Adrenal gland (tissue), 12 donors: Measurements from ENCODE around the gene ALPK3. TPM values are rescaled to one million over a fixed set of nuclear protein-coding genes. Genes with fewer than 3 reads are reported as not detected.

Experiments used
- DNase-seq, 7 donors: peaks; one replicate each; pipeline ENCODE4 v3.0.0-alpha.2; 2019 to 2020
- H3K27ac ChIP-seq, 5 donors: fragments of 200-600 bp; sonication (generic) in 4 of 5; 1 replicate in 3 of 5; 2 replicates in 2 of 5; pipeline versions ENCODE4 v1.5.1 to v1.8.0; 2016 to 2020; ENCODE audit warnings: mild to moderate bottlenecking in 1 of 5
- H3K27me3 ChIP-seq: fragments of 200-600 bp; 2 replicates; pipeline ENCODE4 v1.8.0; 2021
- H3K36me3 ChIP-seq, 2 donors: fragments of 200-600 bp; replicated peaks in 1 of 2; 1 replicate in 1 of 2; 2 replicates in 1 of 2; pipeline versions ENCODE4 v1.5.1 to v1.8.0; 2018 to 2022
- H3K4me1 ChIP-seq, 2 donors: fragments of 200-600 bp; replicated peaks in 1 of 2; 1 replicate in 1 of 2; 2 replicates in 1 of 2; pipeline versions ENCODE4 v1.5.1 to v1.8.0; 2018 to 2021
- H3K4me3 ChIP-seq, 4 donors: fragments of 200-600 bp; sonication (generic) in 3 of 4; one replicate each; pipeline ENCODE4 v1.5.1; 2016 to 2018
- H3K9me3 ChIP-seq, 3 donors: fragments of 200-600 bp; sonication (generic) in 1 of 3; replicated peaks in 1 of 3; 1 replicate in 2 of 3; 2 replicates in 1 of 3; pipeline versions ENCODE4 v1.5.1 to v1.8.0; 2016 to 2021
- CTCF ChIP-seq, 6 experiments: fragments of 450-650 bp in 4 of 6; fragments of 200-600 bp in 2 of 6; sonication (generic) in 1 of 6; IDR thresholded peaks; 1 replicate in 5 of 6; 2 replicates in 1 of 6; pipeline versions ENCODE4 v1.5.1 to v1.8.0; 2016 to 2021; ENCODE audit warnings: antibody characterized with exemption in 6 of 6, mild to moderate bottlenecking in 2 of 6, moderate library complexity in 1 of 6
- POLR2A ChIP-seq, 2 donors: fragments of 450-650 bp; IDR thresholded peaks; one replicate each; pipeline ENCODE4 v1.6.1; 2017; ENCODE audit warnings: antibody characterized with exemption in 2 of 2, mild to moderate bottlenecking in 2 of 2, moderate library complexity in 1 of 2
- WGBS, 4 donors: extraction: QIAGEN DNeasy Blood & Tissue Kit in 2 of 4; methylation state at CpG; one replicate each; pipeline versions ENCODE4 v1.1.5 to v1.1.7; 2013 to 2017; 5-methylcytosine and 5-hydroxymethylcytosine counted together
- intact Hi-C, 2 donors: fragments of 100-400 bp; cut with DNase I; formaldehyde crosslinking; loops; one replicate each; pipeline versions ENCODE4 v1.14.1 to v1.15.0; 2022 to 2023
- polyA plus RNA-seq, 3 donors: library from polyadenylated mRNA; stranded (reverse); fragments of 200-250 nt in 2 of 3; fragments of 350-450 nt in 1 of 3; fragmentation: Illumina TruSeq in 1 of 3; extraction: RNeasy Lipid Tissue Mini Kit (QIAGEN cat#74804) in 1 of 3; gene quantifications; one replicate each; pipeline ENCODE4 v1.2.3, GENCODE V29; 2013 to 2014
- total RNA-seq, 9 donors: library from RNA; depleted of rRNA in 4 of 9; stranded (reverse); fragments of >200 nt in 4 of 9; fragments of 120-200 nt in 1 of 9; fragmentation: NEBNext Ultra II Directional in 1 of 9; extraction: Animal tissue kit (Norgen Biotek cat#: 25700) in 1 of 9; gene quantifications; one replicate each; pipeline versions ENCODE4 v1.1.0 to v1.2.4, GENCODE V29; 2013 to 2023
- donor health status: healthy with polysubstance abuse.
- donor health status: Bipolar disorder and iron deficiency.
- donor health status: DM: yes; HTN: yes; CAD: no.
- donor health status: DM: no; HTN: no; CAD: no.
- donor health status: DM: no; HTN: no; CAD: no.
- donor health status: DM: yes; HTN: yes; CAD: no.

Gene ALPK3
- total and polyA plus RNA-seq, 12 donors: 5.8 to 39.3 (median 15.9) TPM

- Histone ChIP-seq H3K4me1 (no peaks in the 10 kb centered on the region), H3K4me3 (no peak overlapping the region), H3K9me3 (no peaks in the 10 kb centered on the region), H3K27me3 (no peaks in the 10 kb centered on the region), H3K36me3 (peaks cover 0 to 12% of the 10 kb centered on the region in 2 donors), H3K27ac (no peak overlapping the region)
- intact Hi-C loops: loop anchor here in 1 of 2 donors (10.0 kb wide), 1 partner anchor 60 kb away; no protein-coding TSS in a partner anchor
- TF ChIP-seq CTCF (IDR thresholded peaks at IDR 0.05) (peak in 1 of 6 experiments; percentile 2), POLR2A (IDR thresholded peaks at IDR 0.05) (no peak)
- WGBS, 4 donors: 67 to 92% (median 82%) methylated on average over 4 to 7 of the region's 7 CpGs
- no peak for DNase-seq
These were observed 47.3 kb downstream of the ALPK3 start for GRCh38 chr15:84864444-84864795.

- WGBS, 4 donors: 90 to 93% (median 92%) methylated on average over 5 of the region's 5 CpGs
- H3K27ac ChIP-seq: no peak overlapping the region
- H3K4me1 ChIP-seq: no peaks in the 10 kb centered on the region
- peaks cover 0 to 12% of the 10 kb centered on the region in 2 donors for H3K36me3 ChIP-seq
- intact Hi-C loops: loop anchor here in 1 of 2 donors (10.0 kb wide), 1 partner anchor 60 kb away; no protein-coding TSS in a partner anchor
- no peaks in the 10 kb centered on the region for H3K27me3 ChIP-seq
- no peak overlapping the region for H3K4me3 ChIP-seq
- DNase-seq: no peak
- no peaks in the 10 kb centered on the region for H3K9me3 ChIP-seq
- TF ChIP-seq CTCF (IDR thresholded peaks at IDR 0.05) (no peak), POLR2A (IDR thresholded peaks at IDR 0.05) (no peak)
These were observed 48.0 kb downstream of the ALPK3 start for GRCh38 chr15:84865074-84865569.

GRCh38 chr15:84868037-84868880 is 51.1 kb downstream of the ALPK3 start:
- Histone ChIP-seq H3K4me1 (no peaks in the 10 kb centered on the region), H3K9me3 (no peaks in the 10 kb centered on the region), H3K27me3 (no peaks in the 10 kb centered on the region), H3K4me3 (no peak overlapping the region), H3K36me3 (peaks cover 0 to 12% of the 10 kb centered on the region in 2 donors), H3K27ac (no peak overlapping the region)
- no peak for DNase-seq
- 84 to 93% (median 91%) methylated on average over 5 to 12 of the region's 12 CpGs for WGBS, 4 donors
- no peak for TF ChIP-seq POLR2A (IDR thresholded peaks at IDR 0.05)
- intact Hi-C loops: loop anchor here in 1 of 2 donors (10.0 kb wide), 1 partner anchor 57 kb away; no protein-coding TSS in a partner anchor

GRCh38 chr15:84869510-84869909 is 52.4 kb downstream of the ALPK3 start:
- Histone ChIP-seq H3K4me1 (no peaks in the 10 kb centered on the region), H3K4me3 (no peak overlapping the region), H3K27ac (no peak overlapping the region), H3K36me3 (peaks cover 0 to 9% of the 10 kb centered on the region in 2 donors), H3K27me3 (no peaks in the 10 kb centered on the region), H3K9me3 (no peaks in the 10 kb centered on the region)
- no peak for TF ChIP-seq CTCF (IDR thresholded peaks at IDR 0.05)
- TF ChIP-seq POLR2A (IDR thresholded peaks at IDR 0.05): no peak
- 80 to 90% (median 89%) methylated on average over 1 to 3 of the region's 3 CpGs for WGBS, 4 donors
- intact Hi-C loops: loop anchor here in 1 of 2 donors (10.0 kb wide), 1 partner anchor 55 kb away; no protein-coding TSS in a partner anchor
- no peak for DNase-seq
